Activated CD8-positive, alpha-beta memory T cell treated with anti-CD3 and anti-CD28 coated beads, Interleukin-2, amount 50 U/mL, for 1 hour (primary cell): ENCODE measurements around the gene CDH22.

Source experiments
- DNase-seq: peaks from one replicate; pipeline ENCODE4 v3.0.0-alpha.2; 2020; ENCODE audit errors: extremely low read depth

CDH22 gene

DNA sequence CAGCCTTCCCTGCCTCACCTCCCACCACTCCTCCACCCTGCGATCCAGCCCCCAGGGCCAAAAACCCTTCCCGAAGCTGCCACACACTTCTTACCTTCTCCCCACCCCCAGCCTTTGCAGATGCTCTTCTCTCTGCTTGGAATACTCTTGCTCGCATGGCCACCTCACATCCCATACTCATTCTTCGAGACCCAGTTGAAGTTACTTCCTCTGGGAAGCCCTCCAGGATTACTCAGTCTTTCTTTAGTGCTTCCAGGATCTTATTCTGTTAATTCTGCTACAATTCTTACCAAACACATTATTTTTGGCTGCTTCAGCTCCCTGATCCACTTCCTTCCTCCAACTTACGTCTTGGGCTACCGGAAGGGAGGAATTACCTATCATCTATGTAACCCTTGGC is 135.8 kb downstream of the CDH22 start:
- DNase-seq: no peak

- DNase-seq: no peak
Observed at GRCh38 chr20:46171909-46172308, 136.4 kb downstream of the CDH22 start.

DNA sequence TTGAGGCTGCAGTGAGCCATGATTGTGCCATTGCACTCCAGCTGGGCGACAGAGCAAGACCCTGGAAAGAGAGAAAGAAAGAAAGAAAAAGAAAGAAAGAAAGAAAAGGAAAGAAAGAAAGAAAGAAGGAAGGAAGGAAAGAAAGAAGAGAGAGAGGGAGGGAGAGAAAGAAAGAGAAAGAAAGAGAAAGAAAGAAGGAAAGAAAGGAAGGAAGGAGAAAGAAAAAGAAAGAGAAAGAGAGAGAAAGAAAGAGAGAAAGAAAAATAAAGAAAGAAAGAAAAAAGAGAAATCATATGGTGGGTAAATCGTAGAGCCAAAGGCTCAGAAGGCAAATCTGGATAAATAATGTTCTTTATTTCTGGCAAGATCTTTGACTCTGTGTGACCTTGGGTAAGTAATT is 136.8 kb downstream of the CDH22 start:
- DNase-seq: no peak

DNA sequence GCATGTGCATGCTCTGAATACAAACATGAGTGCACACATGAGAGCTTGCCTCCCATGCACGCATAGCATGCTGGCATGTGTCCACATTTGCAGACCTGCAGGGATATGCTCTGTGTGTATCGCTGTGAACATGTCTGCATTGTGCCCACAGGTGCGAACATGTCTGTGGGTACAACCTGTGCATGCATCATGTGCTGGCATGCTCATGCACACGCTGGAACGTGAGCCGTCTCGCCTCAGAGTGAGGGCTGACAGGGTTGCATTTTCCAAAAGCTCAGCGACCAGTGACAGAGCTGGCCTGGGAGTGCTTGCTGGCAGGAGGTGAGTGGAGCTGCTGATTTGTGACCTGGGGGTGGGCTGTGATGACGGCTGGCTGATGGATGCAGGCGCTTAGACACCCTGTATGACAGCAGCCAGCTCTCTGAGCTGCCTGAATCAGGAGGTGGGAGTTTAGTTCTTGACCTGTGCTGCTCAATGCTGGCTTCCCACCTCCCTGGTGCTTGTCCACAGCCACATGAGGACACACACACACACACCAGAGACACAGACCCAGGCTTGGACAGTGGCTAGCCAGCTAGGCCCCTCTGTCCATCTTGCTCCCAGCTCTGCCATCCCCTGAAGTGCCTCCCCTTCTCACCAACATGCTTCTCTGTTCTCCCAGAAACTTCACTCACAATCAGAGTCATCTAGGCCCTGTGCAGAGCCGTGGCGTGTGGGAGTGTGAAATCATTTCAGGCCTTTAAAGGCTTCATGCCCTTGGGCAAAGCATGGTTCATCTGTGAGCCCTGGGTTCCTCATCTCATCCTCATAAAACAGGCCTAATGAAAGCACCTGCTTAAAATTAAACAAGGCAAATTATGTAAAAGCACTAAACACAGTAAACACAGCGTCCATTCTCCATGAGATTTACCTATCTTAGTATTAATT is 138.8 kb downstream of the CDH22 start:
- DNase-seq: no peak

DNA sequence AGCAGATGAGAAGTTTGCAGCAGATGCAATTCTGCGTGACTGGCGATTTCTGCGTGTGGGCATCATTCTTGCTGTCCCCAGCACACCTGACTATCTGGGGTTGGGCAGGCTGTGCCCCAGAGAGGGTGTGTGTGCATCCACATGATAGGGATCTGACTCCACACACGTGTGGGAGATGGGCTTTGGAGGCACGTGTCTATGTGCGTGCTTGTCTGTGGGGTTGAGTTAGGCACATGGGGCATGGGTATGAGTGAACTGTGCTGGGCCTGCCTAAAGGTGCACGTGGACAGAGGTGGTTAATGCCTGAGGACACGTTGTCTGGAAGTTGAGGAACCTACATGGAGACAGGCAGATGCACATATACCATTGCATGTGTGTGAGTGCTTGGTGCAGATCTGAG is 139.9 kb downstream of the CDH22 start:
- DNase-seq: no peak

DNA sequence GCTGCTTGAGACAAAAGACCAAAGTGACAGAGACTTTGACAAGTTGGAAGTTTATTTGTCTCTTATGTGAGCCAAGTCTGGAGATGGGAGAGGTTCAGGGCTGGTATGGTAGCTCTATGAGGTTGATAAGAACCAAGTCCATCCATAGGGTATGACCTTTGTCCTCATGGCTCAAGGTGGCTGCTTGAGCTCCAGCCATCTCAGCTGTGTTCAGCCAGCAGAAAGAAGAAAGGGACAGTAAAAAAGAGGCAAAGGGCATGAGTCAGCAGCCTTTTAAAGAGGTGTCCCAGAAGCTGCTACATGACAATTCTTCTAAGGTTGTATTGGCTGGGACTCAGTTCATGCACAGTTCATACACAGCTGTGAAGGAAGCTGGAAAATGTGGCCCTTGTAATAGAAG is 141.2 kb downstream of the CDH22 start:
- DNase-seq: no peak

DNA sequence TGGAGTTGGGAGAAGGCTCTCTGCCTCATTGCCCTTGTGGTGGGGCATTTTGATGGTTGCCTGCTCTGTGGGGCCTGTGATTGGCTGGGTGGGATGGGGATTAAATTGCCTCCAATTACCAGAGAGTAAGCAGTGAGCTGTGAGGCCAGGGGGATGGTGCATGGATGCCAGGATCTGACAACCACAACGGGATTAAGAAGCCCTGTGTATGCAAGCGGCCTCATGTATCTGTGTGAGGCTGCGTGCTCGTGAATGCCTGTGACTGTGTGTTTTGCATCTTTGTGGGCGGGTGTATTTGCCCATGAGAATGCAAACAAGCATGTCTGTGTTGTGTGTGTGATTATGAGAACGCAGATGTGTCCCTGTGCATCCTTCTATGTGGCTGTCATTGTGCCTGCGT is 144.0 kb downstream of the CDH22 start:
- DNase-seq: no peak

DNA sequence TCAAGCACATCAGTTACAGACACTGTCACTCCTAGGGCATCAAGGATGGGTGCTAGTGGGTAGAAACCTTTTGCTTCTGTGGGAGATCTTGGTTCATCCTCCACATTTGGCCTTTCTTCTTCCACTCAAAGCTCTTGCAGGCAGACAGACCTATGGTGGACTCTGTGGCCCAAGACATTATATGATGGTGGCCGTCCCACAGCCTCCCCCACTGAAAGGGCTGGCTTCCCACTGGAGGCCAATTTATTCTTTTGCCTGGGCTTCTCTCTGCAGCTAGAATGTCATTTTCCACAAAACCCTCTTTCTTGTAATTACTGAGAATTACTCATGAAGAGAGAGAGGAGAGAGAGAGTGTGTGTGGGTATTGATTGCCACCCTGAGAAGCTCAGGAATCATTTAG is 146.4 kb downstream of the CDH22 start:
- DNase-seq: no peak

DNA sequence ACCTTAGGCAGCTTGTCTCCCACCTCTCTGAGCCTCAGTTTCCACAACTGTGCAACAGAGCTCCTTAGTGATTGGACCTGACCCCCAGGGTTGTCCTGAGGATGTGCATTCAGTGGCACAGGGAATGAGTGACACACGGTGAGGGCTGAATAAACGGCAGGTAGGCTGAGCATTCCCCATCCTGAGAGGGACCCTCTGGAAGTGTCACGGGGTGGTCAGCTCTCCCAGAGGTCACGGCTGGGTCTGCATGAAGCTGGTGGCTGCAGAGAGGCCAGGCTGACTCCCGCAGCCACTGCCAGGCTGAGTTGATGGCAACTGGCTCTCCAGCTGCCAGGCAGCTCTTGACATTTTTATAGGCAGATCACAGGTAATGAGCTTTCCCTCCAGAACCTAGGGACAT is 147.6 kb downstream of the CDH22 start:
- DNase-seq: no peak

GRCh38 chr20:46159101-46159897 is 149.0 kb downstream of the CDH22 start:
- DNase-seq: no peak

GRCh38 chr20:46158476-46158987 is 149.8 kb downstream of the CDH22 start:
- no peak for DNase-seq

DNA sequence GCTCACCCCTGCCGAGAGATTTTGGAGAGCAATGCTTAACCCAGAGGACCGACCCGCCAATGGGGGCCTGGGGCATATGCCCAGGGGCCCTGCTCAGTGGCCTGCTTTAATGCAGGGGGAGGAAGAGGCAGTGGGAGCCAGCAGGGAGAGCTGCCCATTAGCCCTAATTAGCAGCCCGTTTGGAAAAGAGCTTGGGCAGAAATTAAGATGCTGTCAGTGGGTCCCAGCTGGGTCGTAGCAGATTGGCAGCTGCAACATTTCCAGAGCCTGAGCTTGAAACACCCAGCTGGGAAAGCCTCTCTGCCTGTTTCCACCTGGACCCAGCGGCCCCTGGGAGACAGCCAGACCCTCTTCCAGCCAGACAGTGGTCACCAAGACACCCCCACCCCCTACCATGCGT is 150.7 kb downstream of the CDH22 start:
- DNase-seq: no peak

GRCh38 chr20:46157076-46157592 is 151.2 kb downstream of the CDH22 start:
- DNase-seq: no peak

GRCh38 chr20:46156065-46156464 is 152.2 kb downstream of the CDH22 start:
- no peak for DNase-seq

GRCh38 chr20:46154796-46155195 is 153.5 kb downstream of the CDH22 start:
- DNase-seq: no peak

GRCh38 chr20:46154305-46154704 is 154.0 kb downstream of the CDH22 start:
- no peak for DNase-seq

- DNase-seq: no peak
Observed at GRCh38 chr20:46152824-46153586, 155.3 kb downstream of the CDH22 start.

- no peak for DNase-seq
Observed at GRCh38 chr20:46151936-46152335, 156.4 kb downstream of the CDH22 start.

- DNase-seq: no peak
Observed at GRCh38 chr20:46150943-46151342, 157.4 kb downstream of the CDH22 start.

DNA sequence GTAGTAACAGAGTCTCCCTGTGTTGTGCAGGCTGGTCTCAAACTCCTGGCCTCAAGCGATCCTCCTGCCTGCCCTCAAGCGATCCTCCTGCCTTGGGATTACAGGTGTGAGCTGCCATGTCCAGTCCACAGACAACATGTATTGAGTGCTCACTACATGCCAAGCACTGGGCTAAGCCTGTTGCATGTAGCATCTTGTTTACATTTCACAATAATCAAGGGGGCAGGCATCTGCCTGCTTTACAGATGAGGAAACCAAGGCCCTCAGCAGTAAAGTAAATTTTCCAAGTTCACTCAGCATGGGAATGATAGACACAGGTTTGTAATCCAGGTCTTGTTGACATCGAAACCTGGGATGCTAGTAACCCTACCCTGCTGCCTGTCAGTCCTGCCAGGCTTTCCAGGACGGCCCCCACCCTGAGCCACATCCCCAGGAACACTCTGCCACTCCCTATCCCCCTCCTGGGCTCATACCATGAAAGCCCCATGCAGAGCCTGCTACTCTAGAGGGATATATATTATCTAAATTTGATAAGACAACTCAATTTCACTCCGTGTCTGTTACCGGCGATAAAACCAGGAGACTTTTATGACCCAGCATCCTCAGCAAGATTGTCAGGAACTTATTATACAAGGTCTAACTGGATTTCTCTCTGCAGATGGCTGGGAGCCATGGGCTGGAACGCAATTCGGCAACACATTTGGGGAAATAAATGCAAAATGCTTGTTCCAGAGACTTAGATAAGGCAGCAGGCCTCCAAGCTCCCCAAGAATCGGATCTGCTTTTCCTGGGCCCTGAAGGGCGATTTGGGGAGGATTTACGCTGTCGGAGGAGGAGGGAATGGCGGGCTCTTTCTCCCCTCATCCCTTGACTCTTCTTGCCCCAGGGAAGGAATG is 159.7 kb downstream of the CDH22 start:
- DNase-seq: no peak

GRCh38 chr20:46145713-46146112 is 162.6 kb downstream of the CDH22 start:
- DNase-seq: no peak
